H9 (cell line): ENCODE data around the gene EGFR. TPM values are rescaled to one million over a fixed set of nuclear protein-coding genes. Genes with fewer than 3 reads are reported as not detected.

ENCODE experiments used
- DNase-seq: peaks from one replicate; pipeline ENCODE4 v3.0.0-alpha.2; 2017
- H2AFZ ChIP-seq: one replicate; pipeline ENCODE4 v1.6.1; 2013; ENCODE audit warnings: mild to moderate bottlenecking, low read length, control low read depth, moderate library complexity
- H2AK5ac ChIP-seq: 2 replicates; pipeline ENCODE4 v1.6.1; 2013; ENCODE audit warnings: low read length, control low read depth, mixed read lengths; ENCODE audit not compliant: insufficient read length
- H2BK120ac ChIP-seq: one replicate; pipeline ENCODE4 v1.6.1; 2013; ENCODE audit warnings: low read depth, mild to moderate bottlenecking, low read length, control low read depth, inconsistent platforms; ENCODE audit not compliant: poor library complexity, severe bottlenecking
- H2BK12ac ChIP-seq: 2 replicates; pipeline ENCODE4 v1.6.1; 2013; ENCODE audit warnings: low read length, control low read depth, mixed read lengths, low read depth; ENCODE audit not compliant: insufficient read length
- H2BK15ac ChIP-seq: 2 replicates; pipeline ENCODE4 v1.6.1; 2013; ENCODE audit warnings: low read depth, low read length, control low read depth
- H2BK20ac ChIP-seq: one replicate; pipeline ENCODE4 v1.6.1; 2013; ENCODE audit warnings: low read depth, mild to moderate bottlenecking, low read length, control low read depth, inconsistent platforms; ENCODE audit not compliant: poor library complexity, severe bottlenecking
- H2BK5ac ChIP-seq: 2 replicates; pipeline ENCODE4 v1.6.1; 2013; ENCODE audit warnings: low read length, control low read depth, mixed read lengths; ENCODE audit not compliant: insufficient read length
- H3K14ac ChIP-seq: 2 replicates; pipeline ENCODE4 v1.6.1; 2013; ENCODE audit warnings: low read length, control low read depth; ENCODE audit not compliant: insufficient read depth
- H3K18ac ChIP-seq: 2 replicates; pipeline ENCODE4 v1.6.1; 2013; ENCODE audit warnings: low read depth, mild to moderate bottlenecking, mixed read lengths, low read length, control low read depth; ENCODE audit not compliant: insufficient read length
- H3K23ac ChIP-seq: 2 replicates; pipeline ENCODE4 v1.6.1; 2013; ENCODE audit warnings: low read length, control low read depth, mixed read lengths, low read depth; ENCODE audit not compliant: insufficient read length
- H3K23me2 ChIP-seq: 2 replicates; pipeline ENCODE4 v1.6.1; 2013; ENCODE audit warnings: low read depth, mild to moderate bottlenecking, mixed read lengths, low read length, control low read depth; ENCODE audit not compliant: insufficient read length, poor library complexity, severe bottlenecking
- H3K27ac ChIP-seq: 2 replicates; pipeline ENCODE4 v1.5.1; 2013; ENCODE audit warnings: low read length, control low read depth, mixed read lengths, low read depth; ENCODE audit not compliant: insufficient read length
- H3K27me3 ChIP-seq: 2 replicates; pipeline ENCODE4 v1.6.1; 2013; ENCODE audit warnings: low read length, control low read depth, inconsistent platforms; ENCODE audit not compliant: insufficient read depth
- H3K4ac ChIP-seq: 2 replicates; pipeline ENCODE4 v1.6.1; 2013; ENCODE audit warnings: low read depth, mild to moderate bottlenecking, control low read depth, inconsistent platforms, low read length, moderate library complexity
- H3K4me1 ChIP-seq: 2 replicates; pipeline ENCODE4 v1.6.1; 2013; ENCODE audit warnings: low read length, control low read depth, inconsistent platforms; ENCODE audit not compliant: insufficient read depth
- H3K4me2 ChIP-seq: 2 replicates; pipeline ENCODE4 v1.6.1; 2013; ENCODE audit warnings: low read length, control low read depth, mixed read lengths; ENCODE audit not compliant: insufficient read length, insufficient read depth
- H3K56ac ChIP-seq: 2 replicates; pipeline ENCODE4 v1.6.1; 2013; ENCODE audit warnings: low read depth, mild to moderate bottlenecking, mixed read lengths, low read length, control low read depth; ENCODE audit not compliant: insufficient read length
- H3K79me1 ChIP-seq: 2 replicates; pipeline ENCODE4 v1.6.1; 2013; ENCODE audit warnings: low read depth, mild to moderate bottlenecking, moderate library complexity, low read length, control low read depth, inconsistent platforms; ENCODE audit not compliant: insufficient read depth, poor library complexity, severe bottlenecking
- H3K79me2 ChIP-seq: 2 replicates; pipeline ENCODE4 v1.6.1; 2013; ENCODE audit warnings: low read length, control low read depth, inconsistent platforms; ENCODE audit not compliant: insufficient read depth
- H3K9ac ChIP-seq: 2 replicates; pipeline ENCODE4 v1.6.1; 2013; ENCODE audit warnings: low read length, control low read depth, mixed read lengths; ENCODE audit not compliant: insufficient read length; ENCODE audit errors: extremely low read depth
- H3K9me3 ChIP-seq: one replicate; pipeline ENCODE4 v1.6.1; 2013; ENCODE audit warnings: low read depth, low read length, inconsistent platforms; ENCODE audit not compliant: control insufficient read depth
- H3T11ph ChIP-seq: one replicate; pipeline ENCODE4 v1.6.1; 2013; ENCODE audit warnings: mild to moderate bottlenecking, low read length, control low read depth, inconsistent platforms
- H4K20me1 ChIP-seq: one replicate; pipeline ENCODE4 v1.6.1; 2013; ENCODE audit not compliant: control insufficient read depth, insufficient read length, insufficient read depth
- H4K5ac ChIP-seq: 2 replicates; pipeline ENCODE4 v1.6.1; 2013; ENCODE audit warnings: low read depth, mild to moderate bottlenecking, mixed read lengths, low read length, control low read depth; ENCODE audit not compliant: insufficient read length
- H4K8ac ChIP-seq: replicated peaks from 2 replicates; pipeline ENCODE4 v1.6.1; 2013; ENCODE audit warnings: low read length, control low read depth, mixed read lengths, low read depth; ENCODE audit not compliant: insufficient read length
- H4K91ac ChIP-seq: 2 replicates; pipeline ENCODE4 v1.6.1; 2013; ENCODE audit warnings: low read depth, mild to moderate bottlenecking, moderate library complexity, mixed read lengths, low read length, control low read depth; ENCODE audit not compliant: insufficient read length
- H3K27ac Mint-ChIP-seq, 3 experiments: 2 replicates in 2 of 3; 3 replicates in 1 of 3; pipeline ENCODE4 v1.8.0; 2020 to 2021; ENCODE audit warnings: mixed read lengths in 3 of 3, mild to moderate bottlenecking in 1 of 3, moderate library complexity in 1 of 3
- H3K27me3 Mint-ChIP-seq: 2 replicates; pipeline ENCODE4 v1.8.0; 2021; ENCODE audit warnings: low read depth, mild to moderate bottlenecking, moderate library complexity, mixed read lengths
- H3K36me3 Mint-ChIP-seq, 3 experiments: 2 replicates in 2 of 3; 3 replicates in 1 of 3; pipeline ENCODE4 v1.8.0; 2020 to 2021; ENCODE audit warnings: low read depth in 3 of 3, mixed read lengths in 3 of 3; ENCODE audit not compliant: insufficient read depth in 1 of 3
- H3K4me1 Mint-ChIP-seq, 2 experiments: 2 replicates each; pipeline ENCODE4 v1.8.0; 2020; ENCODE audit warnings: mixed read lengths in 2 of 2
- H3K4me3 Mint-ChIP-seq, 2 experiments: 2 replicates in 1 of 2; 3 replicates in 1 of 2; pipeline ENCODE4 v1.8.0; 2020 to 2021; ENCODE audit warnings: mild to moderate bottlenecking in 2 of 2, mixed read lengths in 2 of 2, moderate library complexity in 1 of 2
- H3K9me3 Mint-ChIP-seq, 2 experiments: 2 replicates in 1 of 2; 3 replicates in 1 of 2; pipeline ENCODE4 v1.8.0; 2020; ENCODE audit warnings: mild to moderate bottlenecking in 2 of 2, mixed read lengths in 2 of 2, moderate library complexity in 1 of 2
- CTCF ChIP-seq: fragments of 200-600 bp; sonication (generic); conservative IDR thresholded peaks from 3 replicates; pipeline ENCODE4 v1.8.0; 2021; ENCODE audit warnings: antibody characterized with exemption, mild to moderate bottlenecking
- WGBS: extraction: QIAGEN DNeasy Blood & Tissue Kit; methylation state at CpG from one replicate; pipeline ENCODE4 v1.1.7; 2013; ENCODE audit warnings: missing lambda C conversion rate, low lambda C conversion rate, mixed read lengths; ENCODE audit not compliant: insufficient read length; ENCODE audit errors: extremely low coverage; 5-methylcytosine and 5-hydroxymethylcytosine counted together
- total RNA-seq: library from RNA; stranded (reverse); gene quantifications from 2 replicates; pipeline ENCODE4 v1.2.1, GENCODE V29; 2021

The EGFR gene
- total RNA-seq, 1 experiment from 2014 or later, result 3.3 TPM

- Mint-ChIP-seq H3K4me1 (peaks cover 15 to 18% of the 10 kb centered on the region in 2 experiments), H3K4me3 (no peak overlapping the region), H3K27ac (no peak overlapping the region; a peak in 1 of 7 replicates), H3K27me3 (no peaks in the 10 kb centered on the region), H3K9me3 (no peaks in the 10 kb centered on the region), H3K36me3 (no peaks in the 10 kb centered on the region)
- H3K27me3 ChIP-seq, result no peaks in the 10 kb centered on the region
- no peak overlapping the region for H3K4me2 ChIP-seq
- no peak overlapping the region for H3K4ac ChIP-seq
- H2BK12ac ChIP-seq, result no peak overlapping the region
- H3T11ph ChIP-seq, result no peak overlapping the region
- peaks cover 4% of the 10 kb centered on the region; the same call in 1 of the 2 replicates for H3K4me1 ChIP-seq
- no peak overlapping the region for H4K91ac ChIP-seq
- no peak overlapping the region for H3K14ac ChIP-seq
- H2BK120ac ChIP-seq, result no peak overlapping the region
- no peak for TF ChIP-seq CTCF
- H2BK5ac ChIP-seq, result no peak overlapping the region
- no CpG with 5 or more reads among the region's 10 CpGs for WGBS
- H3K27ac ChIP-seq, result no peak overlapping the region
- H4K20me1 ChIP-seq, result no peaks in the 10 kb centered on the region
- H4K8ac ChIP-seq, result no peak overlapping the region
- no peak overlapping the region for H3K23ac ChIP-seq
- no peak overlapping the region for H3K9ac ChIP-seq
- H2AFZ ChIP-seq, result no peak overlapping the region
- H4K5ac ChIP-seq, result no peak overlapping the region
- no peaks in the 10 kb centered on the region for H3K23me2 ChIP-seq
- no peak overlapping the region for H3K56ac ChIP-seq
- H3K79me1 ChIP-seq, result no peaks in the 10 kb centered on the region
- H2AK5ac ChIP-seq, result no peak overlapping the region
- H3K18ac ChIP-seq, result no peak overlapping the region
- no peak overlapping the region for H2BK15ac ChIP-seq
- H3K9me3 ChIP-seq, result no peaks in the 10 kb centered on the region
- no peaks in the 10 kb centered on the region for H3K79me2 ChIP-seq
- H2BK20ac ChIP-seq, result no peak overlapping the region
- no peak for DNase-seq
Observed at GRCh38 chr7:55061726-55062499, 43.1 kb downstream of the EGFR start.
